ENCODE data around the gene MIXL1.

The MIXL1 gene

DNA sequence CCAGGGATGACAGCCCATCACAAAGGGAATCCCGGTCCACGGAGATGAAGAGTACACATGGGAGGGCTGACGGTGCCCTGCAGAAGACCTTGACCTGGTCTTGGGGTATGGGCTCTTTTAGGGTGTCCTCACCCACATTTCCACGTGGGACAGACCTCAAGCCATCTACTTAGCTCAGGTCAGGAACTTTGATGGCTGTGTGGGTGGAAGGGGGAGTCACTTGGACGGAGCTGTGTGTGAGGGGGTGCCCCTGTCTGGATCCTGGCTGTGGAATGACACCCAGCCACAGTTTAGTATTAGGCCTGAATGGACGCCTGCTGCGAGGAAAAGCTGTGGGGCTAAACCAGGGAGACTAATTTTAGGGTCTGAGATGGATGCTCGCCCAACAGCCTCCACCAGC, 10.9 kb upstream of the MIXL1 start:
- DNase-seq (ENCODE audit: low read depth): no peak
- no peak overlapping the region for H3K4me3 ChIP-seq (ENCODE audit: low read depth, low read length)
- TF ChIP-seq, protein P1, sequence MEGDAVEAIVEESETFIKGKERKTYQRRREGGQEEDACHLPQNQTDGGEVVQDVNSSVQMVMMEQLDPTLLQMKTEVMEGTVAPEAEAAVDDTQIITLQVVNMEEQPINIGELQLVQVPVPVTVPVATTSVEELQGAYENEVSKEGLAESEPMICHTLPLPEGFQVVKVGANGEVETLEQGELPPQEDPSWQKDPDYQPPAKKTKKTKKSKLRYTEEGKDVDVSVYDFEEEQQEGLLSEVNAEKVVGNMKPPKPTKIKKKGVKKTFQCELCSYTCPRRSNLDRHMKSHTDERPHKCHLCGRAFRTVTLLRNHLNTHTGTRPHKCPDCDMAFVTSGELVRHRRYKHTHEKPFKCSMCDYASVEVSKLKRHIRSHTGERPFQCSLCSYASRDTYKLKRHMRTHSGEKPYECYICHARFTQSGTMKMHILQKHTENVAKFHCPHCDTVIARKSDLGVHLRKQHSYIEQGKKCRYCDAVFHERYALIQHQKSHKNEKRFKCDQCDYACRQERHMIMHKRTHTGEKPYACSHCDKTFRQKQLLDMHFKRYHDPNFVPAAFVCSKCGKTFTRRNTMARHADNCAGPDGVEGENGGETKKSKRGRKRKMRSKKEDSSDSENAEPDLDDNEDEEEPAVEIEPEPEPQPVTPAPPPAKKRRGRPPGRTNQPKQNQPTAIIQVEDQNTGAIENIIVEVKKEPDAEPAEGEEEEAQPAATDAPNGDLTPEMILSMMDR (conservative IDR thresholded peaks at IDR 0.05; ENCODE audit: low read depth, low read length): no peak

DNA sequence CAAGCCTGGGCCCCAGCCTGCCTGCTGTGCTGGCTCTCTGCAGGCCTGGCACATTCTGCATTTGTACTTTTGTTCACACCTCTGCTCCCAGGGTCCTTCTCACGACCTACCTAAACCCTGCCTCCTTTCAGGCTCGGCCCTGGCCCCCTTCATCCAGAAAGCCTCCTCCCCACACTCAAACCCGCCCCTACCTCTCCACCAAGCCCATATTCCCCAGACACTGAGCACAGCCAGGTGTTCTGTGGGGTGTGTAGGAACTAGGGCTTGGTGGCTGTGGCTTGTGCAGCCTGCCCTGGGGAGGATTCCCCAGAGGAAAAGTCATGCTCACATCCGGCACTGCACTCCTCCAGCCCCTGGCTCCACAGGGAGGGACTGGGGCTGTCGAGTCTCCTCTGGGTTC, 8.2 kb upstream of the MIXL1 start:
- no peak overlapping the region for H3K4me3 ChIP-seq (ENCODE audit: low read depth, low read length)
- DNase-seq (ENCODE audit: low read depth): no peak
- TF ChIP-seq, protein P1 (conservative IDR thresholded peaks at IDR 0.05; ENCODE audit: low read depth, low read length): no peak

DNA sequence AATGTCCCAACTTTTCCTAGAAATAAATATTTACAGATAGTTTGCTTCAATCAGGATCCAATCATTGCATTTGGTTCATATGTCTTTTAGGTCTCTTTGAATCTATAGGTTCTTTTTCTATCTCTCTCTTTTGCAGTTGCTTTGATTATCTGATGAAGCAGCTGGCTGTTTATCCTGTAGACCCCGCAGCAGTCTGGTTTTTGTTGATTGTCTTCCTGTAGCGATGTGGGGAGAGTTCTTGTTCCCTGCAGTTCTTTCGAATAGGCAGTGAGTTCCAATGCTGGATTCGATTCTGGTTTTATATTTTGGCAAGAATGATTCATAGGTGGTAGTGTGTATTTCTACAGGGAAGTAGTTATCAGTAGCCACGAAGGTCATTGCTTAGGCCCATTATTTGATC, 7.4 kb upstream of the MIXL1 start:
- no peak for DNase-seq (ENCODE audit: low read depth)
- H3K4me3 ChIP-seq (ENCODE audit: low read depth, low read length): no peak overlapping the region
- TF ChIP-seq, protein P1 (conservative IDR thresholded peaks at IDR 0.05; ENCODE audit: low read depth, low read length): no peak

DNA sequence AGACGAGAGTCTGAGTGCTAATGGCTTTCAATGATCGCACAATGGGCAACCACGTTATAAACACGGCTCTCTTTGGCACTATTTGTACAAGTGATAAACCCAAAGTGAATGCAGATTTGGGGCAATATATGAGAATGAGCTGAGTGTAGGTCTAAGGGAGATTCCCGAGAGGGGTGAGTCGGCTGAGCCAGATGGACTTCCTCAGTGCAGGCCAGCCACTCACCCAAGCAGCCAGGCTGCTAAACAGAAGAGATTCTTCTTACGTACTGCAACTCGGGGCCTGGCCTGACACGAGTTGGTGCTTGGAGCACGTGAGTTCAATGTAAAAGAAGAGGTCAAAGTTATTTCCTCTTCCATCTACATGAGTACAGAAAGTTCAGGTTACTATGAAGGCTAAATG, 6.2 kb upstream of the MIXL1 start:
- no peak overlapping the region for H3K4me3 ChIP-seq (ENCODE audit: low read depth, low read length)
- peak; percentile 56 for DNase-seq (ENCODE audit: low read depth)
- TF ChIP-seq, protein P1 (conservative IDR thresholded peaks at IDR 0.05; ENCODE audit: low read depth, low read length): no peak

DNA sequence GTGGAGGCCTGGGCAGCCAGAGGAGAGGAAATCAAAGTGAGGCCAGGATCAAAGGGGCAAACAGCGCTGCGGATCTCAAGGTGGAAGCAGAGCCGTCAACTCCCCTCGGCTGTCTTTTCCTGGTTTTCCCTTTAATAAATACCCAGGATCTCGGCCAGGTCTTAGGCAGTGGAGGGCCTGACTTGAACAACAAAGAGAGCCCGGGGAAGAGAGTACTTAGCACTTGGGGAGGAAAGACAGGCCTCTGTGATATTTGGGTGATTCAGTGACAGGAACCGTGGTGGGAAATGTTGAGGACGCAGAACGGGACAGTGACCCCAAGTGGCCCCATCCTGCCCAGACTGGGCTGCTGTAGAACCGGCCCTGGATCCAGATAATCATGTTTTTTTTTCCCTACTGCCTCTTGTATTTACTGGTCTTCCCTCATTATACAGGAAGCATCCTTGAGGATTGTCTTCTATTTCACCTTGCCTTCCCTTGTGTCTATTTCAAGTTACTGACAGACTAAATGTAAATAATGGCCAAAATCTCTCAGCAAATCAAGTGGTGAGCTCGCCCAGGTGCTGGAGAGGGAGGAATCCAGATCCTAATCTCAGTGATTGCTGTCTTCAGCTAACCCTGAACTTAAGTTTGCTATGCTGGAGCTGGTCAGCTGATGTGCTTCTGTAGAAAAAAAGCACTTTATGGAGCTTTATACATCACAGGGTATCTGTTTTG, 2.8 kb upstream of the MIXL1 start:
- no peak overlapping the region for H3K4me3 ChIP-seq (ENCODE audit: low read depth, low read length)
- TF ChIP-seq, protein P1 (conservative IDR thresholded peaks at IDR 0.05; ENCODE audit: low read depth, low read length): no peak
- no peak for DNase-seq (ENCODE audit: low read depth)

DNA sequence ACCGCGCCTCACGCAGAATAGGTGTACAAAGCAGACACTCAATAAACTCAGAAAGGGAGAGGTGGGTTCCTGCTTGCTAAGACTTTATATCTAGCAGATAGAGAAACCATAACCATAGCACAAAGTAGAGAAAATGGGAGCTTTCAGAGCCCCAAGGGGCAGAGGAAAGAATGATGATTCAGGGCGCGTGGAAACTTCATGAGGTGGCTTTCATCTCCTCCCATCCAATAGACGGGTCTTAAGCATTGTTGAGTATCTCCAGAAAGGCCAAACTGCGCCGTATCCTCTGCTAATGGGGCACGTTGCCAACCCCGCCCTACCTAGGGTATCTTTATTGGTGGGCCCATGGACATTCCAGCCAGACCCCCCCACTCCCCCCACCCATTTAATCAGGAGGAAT, 778 bp upstream of the MIXL1 start:
- no peak for DNase-seq (ENCODE audit: low read depth)
- TF ChIP-seq, protein P1 (conservative IDR thresholded peaks at IDR 0.05; ENCODE audit: low read depth, low read length): no peak

DNA sequence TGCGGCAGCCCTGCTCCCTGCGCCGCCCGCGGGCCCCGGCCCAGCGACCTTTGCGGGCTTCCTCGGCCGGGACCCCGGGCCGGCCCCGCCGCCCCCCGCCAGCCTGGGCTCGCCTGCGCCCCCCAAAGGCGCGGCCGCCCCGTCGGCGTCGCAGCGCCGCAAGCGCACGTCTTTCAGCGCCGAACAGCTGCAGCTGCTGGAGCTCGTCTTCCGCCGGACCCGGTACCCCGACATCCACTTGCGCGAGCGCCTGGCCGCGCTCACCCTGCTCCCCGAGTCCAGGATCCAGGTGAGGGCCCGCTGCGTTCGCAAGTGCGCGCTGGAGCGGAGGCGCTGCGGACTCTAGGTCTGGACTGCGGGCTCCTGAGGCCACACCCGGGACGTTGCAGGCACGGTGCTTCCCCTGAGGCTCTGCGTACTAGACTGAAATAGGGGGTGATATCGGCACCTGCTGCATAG, 351 bp downstream of the MIXL1 start:
- H3K4me3 ChIP-seq (ENCODE audit: low read depth, low read length): peak overlapping the region; percentile 56
- DNase-seq (ENCODE audit: low read depth): peak; percentile 14
- TF ChIP-seq, protein P1 (conservative IDR thresholded peaks at IDR 0.05; ENCODE audit: low read depth, low read length): no peak

More for the DNA sequence above, 778 bp upstream of the MIXL1 start:
- H3K4me3 ChIP-seq (ENCODE audit: low read depth, low read length): no peak overlapping the region

All from choroid plexus epithelial cell (primary cell).